ENCODE results near the gene TEX2.

- TF ChIP-seq EZH2 (IDR thresholded peaks at IDR 0.05; ENCODE audit: low read depth, unreplicated experiment) (no peak), CREB1 (CRISPR knock-in tag; IDR thresholded peaks at IDR 0.05; ENCODE audit: low read depth) (no peak), CTCF (conservative IDR thresholded peaks at IDR 0.05; ENCODE audit: low read depth in 2 of 2) (peak; percentile 81 to 84), ETS1 (IDR thresholded peaks at IDR 0.05) (no peak), POLR2AphosphoS5 (IDR thresholded peaks at IDR 0.05; ENCODE audit: low read depth) (no peak), REST (IDR thresholded peaks at IDR 0.05; ENCODE audit: unreplicated experiment) (no peak), ZNF331 (CRISPR knock-in tag; IDR thresholded peaks at IDR 0.05; ENCODE audit: low read depth) (no peak), ZNF114 (CRISPR knock-in tag; IDR thresholded peaks at IDR 0.05) (no peak), EZH2phosphoT487 (IDR thresholded peaks at IDR 0.05; ENCODE audit: unreplicated experiment) (no peak), NANOG (IDR thresholded peaks at IDR 0.05; ENCODE audit: borderline replicate concordance) (no peak), STAT1 (IDR thresholded peaks at IDR 0.05; ENCODE audit: unreplicated experiment) (no peak), JUNB (IDR thresholded peaks at IDR 0.05; ENCODE audit: unreplicated experiment) (no peak), ZNF462 (CRISPR knock-in tag; IDR thresholded peaks at IDR 0.05) (no peak)
Observed at GRCh38 chr17:64133546-64134215, 129.4 kb downstream of the TEX2 start.
